HepG2 (cell line): ENCODE data around the gene DNPH1. TPM values are rescaled to one million over a fixed set of nuclear protein-coding genes. Genes with fewer than 3 reads are reported as not detected.
A peak's percentile ranks its signal among the peaks of the same experiment; 100 is the strongest.

Experiments
- BCL6 ChIP-seq: IDR thresholded peaks from 2 replicates; pipeline ENCODE4 v1.6.1; 2016; ENCODE audit warnings: missing genetic modification reagents, missing compliant biosample characterization
- DZIP1 ChIP-seq: sonication (generic); formaldehyde crosslinking; IDR thresholded peaks from 2 replicates; pipeline ENCODE4 v1.5.0; 2020; ENCODE audit warnings: mild to moderate bottlenecking, missing genetic modification reagents
- IKZF5 ChIP-seq: IDR thresholded peaks from 2 replicates; pipeline ENCODE4 v1.6.1; 2018; ENCODE audit warnings: missing genetic modification reagents, mild to moderate bottlenecking, missing compliant biosample characterization
- SOX13 ChIP-seq, 3 experiments: fragments of 450-650 bp in 1 of 3; sonication (generic) in 1 of 3; formaldehyde crosslinking in 1 of 3; IDR thresholded peaks in 2 of 3; conservative IDR thresholded peaks in 1 of 3; 2 replicates each; pipeline versions ENCODE4 v1.5.0 to v1.6.1; 2016 to 2020; ENCODE audit warnings: antibody characterized with exemption in 1 of 3, mild to moderate bottlenecking in 1 of 3, missing compliant biosample characterization in 1 of 3, missing genetic modification reagents in 1 of 3, moderate library complexity in 1 of 3
- TSC22D2 ChIP-seq: sonication (generic); formaldehyde crosslinking; IDR thresholded peaks from 2 replicates; pipeline ENCODE4 v1.5.1; 2020; ENCODE audit warnings: missing genetic modification reagents, mild to moderate bottlenecking, borderline replicate concordance
- YY1 ChIP-seq: IDR thresholded peaks from 2 replicates; pipeline ENCODE4 v1.6.1; 2011; ENCODE audit warnings: low read length, low read depth, moderate library complexity, mild to moderate bottlenecking; ENCODE audit not compliant: insufficient read depth, insufficient replicate concordance
- ZFP91 ChIP-seq: sonication (generic); formaldehyde crosslinking; IDR thresholded peaks from 2 replicates; pipeline ENCODE4 v1.9.0; 2022; ENCODE audit warnings: missing genetic modification reagents, mild to moderate bottlenecking, borderline replicate concordance
- ZHX1 ChIP-seq: sonication (generic); formaldehyde crosslinking; IDR thresholded peaks from 2 replicates; pipeline ENCODE4 v1.8.1; 2022; ENCODE audit warnings: low read depth, mild to moderate bottlenecking, missing genetic modification reagents
- ZNF331 ChIP-seq: sonication (generic); formaldehyde crosslinking; IDR thresholded peaks from 2 replicates; pipeline ENCODE4 v1.4.0; 2020; ENCODE audit warnings: missing genetic modification reagents
- ZNF335 ChIP-seq: sonication (generic); formaldehyde crosslinking; IDR thresholded peaks from 2 replicates; pipeline ENCODE4 v1.4.0; 2020; ENCODE audit warnings: missing genetic modification reagents
- ZNF44 ChIP-seq: sonication (generic); formaldehyde crosslinking; IDR thresholded peaks from 2 replicates; pipeline ENCODE4 v1.5.1; 2020; ENCODE audit warnings: mild to moderate bottlenecking, missing genetic modification reagents
- ZNF543 ChIP-seq: sonication (generic); formaldehyde crosslinking; IDR thresholded peaks from 2 replicates; pipeline ENCODE4 v1.4.0; 2020; ENCODE audit warnings: mild to moderate bottlenecking, missing genetic modification reagents
- ZNF570 ChIP-seq: sonication (generic); formaldehyde crosslinking; IDR thresholded peaks from 2 replicates; pipeline ENCODE4 v1.4.0; 2020; ENCODE audit warnings: mild to moderate bottlenecking, missing genetic modification reagents, borderline replicate concordance
- ZNF660 ChIP-seq: sonication (generic); formaldehyde crosslinking; IDR thresholded peaks from 2 replicates; pipeline ENCODE4 v1.5.1; 2020; ENCODE audit warnings: mild to moderate bottlenecking, low read depth, missing genetic modification reagents, borderline replicate concordance
- ZNF670 ChIP-seq: sonication (generic); formaldehyde crosslinking; IDR thresholded peaks from 2 replicates; pipeline ENCODE4 v1.8.0; 2022; ENCODE audit warnings: mild to moderate bottlenecking, missing genetic modification reagents, borderline replicate concordance
- ZNF674 ChIP-seq: sonication (generic); formaldehyde crosslinking; IDR thresholded peaks from 2 replicates; pipeline ENCODE4 v1.5.0; 2020; ENCODE audit warnings: low read depth, mild to moderate bottlenecking, missing genetic modification reagents
- ZNF746 ChIP-seq: sonication (generic); formaldehyde crosslinking; IDR thresholded peaks from 2 replicates; pipeline ENCODE4 v1.8.0; 2022; ENCODE audit warnings: mild to moderate bottlenecking, missing genetic modification reagents
- ZNF878 ChIP-seq: sonication (generic); formaldehyde crosslinking; IDR thresholded peaks from 2 replicates; pipeline ENCODE4 v1.8.1; 2023; ENCODE audit warnings: mild to moderate bottlenecking, missing genetic modification reagents, moderate library complexity
- polyA plus RNA-seq, 8 experiments: library from polyadenylated mRNA; depleted of rRNA in 3 of 8; stranded (reverse) in 7 of 8; unstranded in 1 of 8; fragments of >200 nt; fragmentation: Illumina TruSeq in 4 of 8; extraction: Trizol in 4 of 8; gene quantifications; 2 replicates each; pipeline versions ENCODE4 v1.2.1 to v1.2.3, GENCODE V29; 2011 to 2016; ENCODE audit warnings: low read depth in 4 of 8, missing spikeins in 1 of 8, mixed read lengths in 1 of 8; ENCODE audit not compliant: insufficient read depth in 1 of 8
- total RNA-seq, 5 experiments: library from RNA; depleted of rRNA; stranded (reverse); fragments of >200 nt; fragmentation: Illumina TruSeq; extraction: Trizol; gene quantifications; 2 replicates each; pipeline ENCODE4 v1.2.3, GENCODE V29; 2016; ENCODE audit warnings: low read depth in 1 of 5
- TF ChIP-seq, protein P1 (sequence below): IDR thresholded peaks from 2 replicates; pipeline ENCODE4 v1.6.1; 2016; ENCODE audit warnings: missing compliant biosample characterization, missing genetic modification reagents, borderline replicate concordance

Gene DNPH1
- total and polyA plus RNA-seq, 2 of the 13 experiments (the other 11 are each of a cell fraction or from before 2014, with no cell fraction given), result 56.5 to 75.1 TPM

DNA sequence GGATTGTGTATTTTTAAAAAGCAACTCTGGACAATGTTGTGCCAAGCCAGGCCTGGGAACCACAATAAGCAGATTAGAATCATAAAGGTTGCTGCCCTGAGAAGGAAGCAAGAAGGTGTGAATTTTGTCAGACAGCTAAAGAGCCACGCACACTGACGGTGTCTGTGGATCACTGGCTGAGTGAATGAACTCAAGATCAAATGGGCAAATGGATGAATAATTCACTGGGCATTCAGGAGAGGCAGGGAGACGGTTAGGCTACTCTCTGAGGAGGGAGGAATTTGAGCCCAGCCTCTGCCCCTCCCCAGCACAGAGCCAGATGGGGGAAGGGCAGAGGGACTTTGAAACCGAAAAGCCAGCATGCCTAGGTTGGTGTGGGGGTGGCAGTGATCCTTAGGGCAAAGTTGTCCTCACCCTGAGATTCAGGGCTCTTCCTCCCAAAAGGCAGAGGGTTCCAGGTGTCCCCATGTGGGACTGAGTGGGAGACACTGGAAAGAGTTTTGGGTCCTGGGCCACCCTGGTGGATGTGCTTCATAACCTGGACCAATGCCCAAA, 49.3 kb upstream of the DNPH1 start (continued):
- TF ChIP-seq SOX13 (IDR thresholded peaks at IDR 0.05) (no peak), SOX13 (CRISPR knock-in tag; conservative IDR thresholded peaks at IDR 0.05 in 1 of 2, IDR thresholded peaks at IDR 0.05 in 1 of 2) (0 out of 4 replicates have a peak, but pooled peaks of 1 of the 2 experiments have one; percentile 13), TSC22D2 (no peak), ZNF746 (CRISPR knock-in tag) (peak; percentile 67), YY1 (peak; percentile 10), ZNF660 (no peak), ZNF674 (CRISPR knock-in tag) (no peak), ZNF335 (CRISPR knock-in tag) (peak; percentile 34; the same call in 1 of the 2 replicates), DZIP1 (CRISPR knock-in tag) (no peak), ZNF878 (no peak), ZNF670 (CRISPR knock-in tag) (no peak), IKZF5 (peak; percentile 75; the same call in 1 of the 2 replicates), ZNF44 (CRISPR knock-in tag) (no peak), ZNF570 (CRISPR knock-in tag) (no peak), ZFP91 (CRISPR knock-in tag) (no peak; the same call in 1 of the 2 replicates), ZHX1 (CRISPR knock-in tag) (no peak), ZNF543 (peak; percentile 81; the same call in 1 of the 2 replicates), ZNF331 (CRISPR knock-in tag) (peak; percentile 51; the same call in 1 of the 2 replicates), BCL6 (peak; percentile 58)
- TF ChIP-seq, protein P1, sequence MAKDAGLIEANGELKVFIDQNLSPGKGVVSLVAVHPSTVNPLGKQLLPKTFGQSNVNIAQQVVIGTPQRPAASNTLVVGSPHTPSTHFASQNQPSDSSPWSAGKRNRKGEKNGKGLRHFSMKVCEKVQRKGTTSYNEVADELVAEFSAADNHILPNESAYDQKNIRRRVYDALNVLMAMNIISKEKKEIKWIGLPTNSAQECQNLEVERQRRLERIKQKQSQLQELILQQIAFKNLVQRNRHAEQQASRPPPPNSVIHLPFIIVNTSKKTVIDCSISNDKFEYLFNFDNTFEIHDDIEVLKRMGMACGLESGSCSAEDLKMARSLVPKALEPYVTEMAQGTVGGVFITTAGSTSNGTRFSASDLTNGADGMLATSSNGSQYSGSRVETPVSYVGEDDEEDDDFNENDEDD (CRISPR knock-in tag), result peak; percentile 41; the same call in 1 of the 2 replicates
